Raji (cell line): ENCODE data around the gene TOGARAM2.

Experiments used
- POLR2A ChIP-seq: IDR thresholded peaks from 2 replicates; pipeline ENCODE4 v1.6.1; 2011; ENCODE audit warnings: low read depth, low read length, control low read depth; ENCODE audit not compliant: insufficient read depth

The TOGARAM2 gene

DNA sequence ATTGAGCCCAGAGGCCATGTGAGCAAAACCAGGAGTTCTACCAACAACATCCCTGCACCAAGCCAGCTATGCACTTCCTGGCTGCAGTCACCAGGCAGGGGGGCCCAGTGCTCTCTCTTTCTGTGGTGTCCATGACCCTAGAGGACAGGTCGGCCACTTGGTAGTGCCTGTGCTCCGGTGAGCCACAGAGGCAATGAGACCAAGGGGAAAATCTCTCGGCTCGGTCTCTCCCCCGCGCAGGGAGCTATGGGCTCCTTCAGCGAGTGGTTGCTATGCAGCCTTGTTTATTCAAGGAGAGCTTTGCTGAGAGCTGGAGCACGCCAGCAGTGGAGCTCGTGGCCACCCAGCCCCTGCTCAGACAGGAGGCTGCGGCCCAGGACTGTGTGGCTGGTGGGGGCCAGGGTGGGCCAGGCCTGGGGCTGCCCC, at the start of gene TOGARAM2:
Gene TOGARAM2 (plus strand): TSS at position 283 of the 426 bp plus-strand sequence. CDS start 13,537 bp downstream, outside the sequence.
- TF ChIP-seq POLR2A: no peak

DNA sequence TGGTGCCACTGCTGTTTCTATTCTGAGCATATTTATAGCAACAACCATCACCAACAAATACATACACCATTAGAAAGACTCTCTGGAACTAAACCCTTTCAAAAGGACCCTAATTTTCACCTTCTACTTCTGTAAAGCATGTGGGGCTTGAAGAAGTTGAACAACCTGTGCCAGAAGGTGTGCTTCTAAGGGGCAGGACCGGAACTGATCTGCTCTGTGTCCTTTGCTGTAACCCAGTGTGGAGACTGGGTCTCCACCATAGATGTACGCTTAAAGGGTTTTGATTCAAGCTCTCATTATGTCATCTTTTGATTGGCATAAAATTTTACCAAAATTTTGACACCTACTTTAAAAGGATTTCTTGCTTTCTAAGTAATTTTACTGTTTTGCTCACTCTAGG, 46.3 kb upstream of the TOGARAM2 start:
- no peak for TF ChIP-seq POLR2A

DNA sequence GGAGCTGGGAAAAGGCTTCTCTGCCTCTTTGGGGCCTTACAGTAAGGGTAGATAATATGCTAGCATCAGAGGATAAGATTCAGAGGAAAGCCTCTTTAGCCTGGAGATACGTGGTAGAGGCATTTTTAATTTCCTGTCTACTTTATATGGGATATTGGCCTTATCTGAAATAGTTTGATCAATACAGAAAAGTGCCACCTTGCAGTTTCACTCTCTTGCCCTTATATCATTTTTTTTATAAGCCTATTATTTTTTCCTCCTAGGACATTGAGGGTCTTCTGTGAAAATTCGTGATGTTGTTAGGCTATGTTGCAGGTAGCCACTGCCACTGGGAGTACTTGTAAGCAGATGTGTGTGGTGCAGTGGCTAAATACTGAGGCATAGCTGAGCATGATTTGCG, 40.1 kb upstream of the TOGARAM2 start:
- no peak for TF ChIP-seq POLR2A

DNA sequence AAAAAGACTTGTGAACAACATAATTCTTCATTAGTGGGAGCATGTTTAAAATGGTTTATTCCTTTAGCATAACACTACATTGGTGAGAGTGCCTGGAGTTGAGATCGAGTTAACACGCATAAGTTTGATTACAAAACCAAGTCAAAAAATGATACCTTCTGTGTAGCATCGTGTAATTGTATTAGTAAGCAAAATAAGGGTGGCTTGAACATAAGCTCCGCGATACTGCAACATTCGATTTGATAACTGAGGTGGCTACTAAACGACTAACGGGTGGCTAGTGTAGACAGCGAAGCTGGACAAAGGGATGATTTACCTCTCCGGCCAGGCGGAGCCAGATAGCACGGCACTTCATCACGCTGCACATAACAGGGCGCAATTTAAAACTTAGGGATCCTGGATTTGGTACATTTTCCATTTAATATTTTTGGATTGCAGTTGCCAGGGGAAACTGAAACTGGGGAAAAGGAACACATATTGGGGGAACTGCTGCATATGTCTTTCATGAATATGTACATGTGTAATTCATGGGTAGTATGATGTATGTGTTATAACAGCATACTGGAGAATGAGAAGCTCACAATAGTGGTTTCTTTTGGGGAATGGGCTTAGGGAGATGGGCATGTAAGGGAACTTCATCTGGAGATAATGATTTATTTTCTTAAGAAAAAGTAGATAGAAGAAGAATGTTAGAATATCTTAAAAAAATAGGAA, 36.4 kb upstream of the TOGARAM2 start:
- no peak for TF ChIP-seq POLR2A

DNA sequence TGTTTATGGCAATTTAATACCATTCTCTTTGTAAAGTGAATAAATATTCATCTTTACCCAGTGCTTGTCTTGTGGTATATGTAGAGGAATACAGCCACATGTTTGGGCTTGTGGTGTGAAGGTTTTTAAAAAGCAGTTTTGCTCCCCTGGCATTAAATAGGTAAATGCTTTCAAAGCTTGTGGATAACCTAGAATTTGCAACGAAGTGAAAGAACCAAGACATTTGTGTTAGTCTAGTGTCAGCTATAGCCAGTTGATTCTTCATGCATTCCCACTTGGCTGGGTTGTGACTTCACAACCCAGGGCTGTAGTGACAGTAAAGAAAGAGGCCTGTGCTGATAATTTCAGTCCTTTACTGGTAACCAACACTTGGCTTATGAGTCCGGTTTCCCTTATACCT, 32.9 kb upstream of the TOGARAM2 start:
- no peak for TF ChIP-seq POLR2A

DNA sequence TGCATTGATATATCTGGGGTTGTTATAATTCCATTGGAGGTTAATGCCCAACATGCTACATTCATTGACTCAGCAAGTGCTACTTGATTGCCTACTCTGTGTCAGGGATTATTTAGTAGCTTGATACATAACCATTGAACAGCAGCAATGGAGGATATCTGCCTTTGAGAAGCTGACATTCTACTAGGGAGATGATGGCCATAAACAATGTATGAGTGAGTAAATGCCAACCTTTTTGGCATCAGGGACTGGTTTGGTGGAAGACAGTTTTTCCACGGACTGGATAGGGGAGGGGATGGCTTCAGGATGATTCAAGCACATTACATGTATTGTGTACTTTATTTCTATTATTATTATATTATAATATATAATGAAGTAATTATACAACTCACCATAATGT, 31.9 kb upstream of the TOGARAM2 start:
- TF ChIP-seq POLR2A: no peak

DNA sequence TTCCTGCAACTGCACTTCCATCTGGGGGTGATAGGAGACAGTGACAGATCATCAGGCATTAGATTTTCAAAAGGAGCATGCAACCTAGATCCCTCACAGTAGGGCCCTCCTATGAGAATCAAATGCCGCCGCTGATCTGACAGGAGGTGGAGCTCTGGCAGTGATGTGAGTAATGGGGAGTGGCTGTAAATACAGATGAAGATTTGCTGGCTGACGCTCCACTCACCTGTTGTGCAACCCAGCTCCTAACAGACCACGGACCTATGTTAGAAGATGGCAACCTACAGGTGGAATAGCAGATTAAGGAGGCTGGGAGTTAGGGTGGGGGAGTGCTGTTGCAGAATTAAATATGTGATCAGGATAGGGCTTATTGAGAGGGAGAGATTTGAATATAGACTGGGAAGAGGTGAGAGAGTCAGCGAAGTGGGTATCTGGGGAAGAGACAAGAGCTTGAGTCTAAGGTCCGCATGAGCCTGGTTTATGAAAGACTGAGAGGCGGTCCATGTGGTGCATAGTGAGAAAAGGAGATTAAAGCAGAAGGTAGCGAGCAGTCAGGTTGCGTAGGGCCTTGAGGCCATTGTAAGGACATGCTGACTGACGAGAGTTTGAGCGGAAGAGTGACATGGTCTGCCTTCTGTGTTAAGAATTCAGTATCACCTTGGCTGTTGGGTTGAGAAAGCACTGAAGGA, 31.3 kb upstream of the TOGARAM2 start:
- TF ChIP-seq POLR2A: no peak

DNA sequence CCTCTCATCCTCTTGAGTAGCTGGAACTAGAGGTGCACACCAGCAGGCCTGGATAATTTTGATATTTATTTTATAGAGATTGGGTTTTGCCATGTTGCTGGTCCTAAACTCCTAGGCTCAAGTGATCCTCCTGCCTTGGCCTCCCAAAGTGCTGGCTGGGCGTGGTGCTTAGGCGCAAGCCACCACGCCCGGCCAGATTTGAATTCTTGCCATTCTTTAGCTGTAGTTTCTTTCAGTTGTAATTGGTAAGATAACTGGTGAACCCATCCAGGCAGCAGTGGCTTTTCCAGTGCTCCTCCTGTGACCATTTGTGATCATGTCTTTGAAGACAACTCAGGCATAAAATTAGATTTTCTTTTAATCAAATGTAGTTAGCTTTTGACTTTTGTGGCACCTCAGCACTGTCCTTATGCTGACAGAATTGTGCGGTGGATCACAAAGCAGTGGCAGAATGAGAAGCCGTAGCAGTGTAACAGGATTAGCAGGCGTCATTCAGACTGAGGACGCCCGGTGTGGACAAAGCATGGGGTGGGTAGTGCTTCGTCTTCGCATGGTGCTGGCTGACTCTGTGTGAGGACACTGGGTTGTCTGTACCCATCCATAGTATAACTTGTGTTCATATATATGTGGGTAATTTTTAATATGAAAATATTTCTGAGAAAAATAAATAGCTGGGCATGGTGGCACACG, 30.0 kb upstream of the TOGARAM2 start:
- no peak for TF ChIP-seq POLR2A

DNA sequence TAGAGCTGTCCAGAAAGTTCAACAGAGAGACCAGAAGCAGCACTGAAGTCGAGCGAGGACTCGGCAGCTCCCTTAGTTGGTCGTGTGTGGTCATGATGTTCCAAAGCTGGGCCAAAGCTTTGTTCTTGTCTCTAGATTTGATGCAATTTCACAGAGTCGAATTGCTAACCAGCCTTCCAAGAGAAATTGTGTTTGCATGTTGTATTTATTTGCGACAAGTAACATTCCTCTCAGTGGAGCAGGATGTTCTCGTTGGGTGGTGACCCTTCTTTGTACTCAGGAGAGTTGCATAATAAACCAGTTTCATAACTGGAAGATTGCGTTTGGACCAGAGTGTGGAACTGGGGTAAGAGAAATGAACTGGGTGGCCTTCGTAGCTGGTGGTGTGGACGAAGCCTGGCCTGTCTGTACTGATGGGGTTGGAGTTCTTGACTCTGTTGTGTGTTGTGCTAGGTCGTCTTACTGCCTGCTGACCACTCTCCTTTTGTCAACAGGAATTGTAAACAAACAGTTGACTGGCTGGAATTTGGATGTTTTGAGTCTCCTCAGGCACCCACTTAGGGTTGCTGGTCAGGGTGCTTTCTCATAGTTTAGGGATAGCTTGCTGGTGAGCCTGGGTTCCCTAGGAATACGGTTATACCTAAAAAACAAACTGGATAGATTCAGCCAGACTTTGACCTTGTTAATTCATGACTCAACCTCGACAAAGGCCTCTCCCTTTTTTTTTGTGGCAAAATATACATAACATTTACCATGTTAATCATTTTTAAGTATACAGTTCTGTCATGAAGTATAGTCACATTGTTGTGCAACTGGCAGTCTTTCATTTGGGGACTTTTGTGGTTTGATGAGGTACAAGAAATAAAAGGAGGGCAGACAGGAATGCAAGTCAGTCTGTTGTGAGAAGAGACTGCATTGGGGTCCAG, 28.9 kb upstream of the TOGARAM2 start:
- no peak for TF ChIP-seq POLR2A

DNA sequence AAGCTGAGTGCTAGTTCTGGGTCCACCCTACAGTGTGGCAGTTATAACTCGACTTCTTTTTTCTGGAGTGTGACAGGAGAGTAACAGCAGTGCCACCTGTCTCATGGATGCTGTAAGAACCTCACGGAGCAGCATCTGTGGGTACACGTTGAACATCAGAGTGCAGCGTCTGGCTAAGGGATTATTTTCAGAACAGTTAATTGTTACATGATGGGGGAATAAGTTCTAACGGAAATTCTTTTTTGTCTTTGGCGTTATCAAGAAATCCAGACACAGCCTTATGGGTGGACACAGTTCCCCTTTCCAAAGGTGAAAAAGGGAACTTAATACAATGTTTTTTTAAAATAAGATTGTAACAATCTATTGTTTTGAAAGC, 28.3 kb upstream of the TOGARAM2 start:
- no peak for TF ChIP-seq POLR2A

DNA sequence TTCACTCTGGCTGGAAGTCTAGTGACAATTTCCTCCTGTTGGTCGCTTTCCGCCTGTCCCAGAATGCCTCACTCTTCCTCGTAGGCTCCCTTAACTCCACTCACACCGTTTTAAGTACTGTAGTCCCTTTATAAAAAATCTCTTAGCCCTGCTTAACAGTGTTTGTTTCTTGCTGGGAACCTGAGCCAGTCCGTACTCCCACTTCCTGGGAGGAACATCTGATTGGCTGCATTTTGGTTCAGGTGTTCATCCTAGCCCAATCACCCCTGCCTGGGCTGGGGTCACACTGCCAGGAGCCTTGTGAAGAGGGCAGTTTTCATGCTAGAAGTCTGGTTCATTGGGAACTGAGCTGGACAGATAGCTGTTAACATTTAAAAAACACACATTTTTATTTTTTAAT, 25.6 kb upstream of the TOGARAM2 start:
- no peak for TF ChIP-seq POLR2A

DNA sequence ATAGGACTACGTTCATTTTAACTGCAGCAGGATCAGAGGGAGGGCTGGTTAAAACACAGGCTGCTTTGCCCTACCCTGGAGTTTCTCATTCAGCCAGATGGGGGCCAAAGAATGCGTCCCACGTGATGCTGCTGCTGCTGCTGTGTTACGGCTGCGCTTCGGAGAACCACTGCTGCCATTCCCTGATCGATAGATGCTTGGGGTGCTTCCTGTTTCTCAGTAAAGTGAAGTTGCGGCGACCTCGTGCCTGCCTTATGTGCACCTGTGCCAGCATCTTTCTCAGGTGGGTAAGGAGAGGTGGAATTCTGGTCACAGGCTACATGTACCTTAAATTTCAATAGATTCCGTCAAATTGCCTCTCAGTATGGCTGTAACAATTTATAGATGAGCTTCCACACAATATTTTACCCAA, 24.7 kb upstream of the TOGARAM2 start:
- no peak for TF ChIP-seq POLR2A

DNA sequence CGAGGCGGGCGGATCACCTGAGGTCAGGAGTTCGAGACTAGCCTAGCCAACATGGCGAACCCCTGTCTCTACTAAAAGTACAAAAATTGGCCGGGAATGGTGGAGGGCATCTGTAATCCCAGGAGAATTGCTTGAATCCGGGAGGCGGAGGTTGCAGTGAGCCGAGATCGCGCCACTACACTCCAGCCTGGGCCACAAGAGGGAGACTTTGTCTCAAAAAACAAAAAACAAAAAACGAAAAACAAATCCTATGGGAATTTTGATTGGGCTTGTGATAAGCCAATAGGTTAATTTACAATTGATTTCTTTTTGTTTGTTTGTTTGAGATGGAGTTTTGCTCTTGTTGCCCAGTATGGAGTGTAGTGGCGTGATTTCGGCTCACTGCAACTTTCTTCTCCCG, 24.2 kb upstream of the TOGARAM2 start:
- TF ChIP-seq POLR2A: no peak

DNA sequence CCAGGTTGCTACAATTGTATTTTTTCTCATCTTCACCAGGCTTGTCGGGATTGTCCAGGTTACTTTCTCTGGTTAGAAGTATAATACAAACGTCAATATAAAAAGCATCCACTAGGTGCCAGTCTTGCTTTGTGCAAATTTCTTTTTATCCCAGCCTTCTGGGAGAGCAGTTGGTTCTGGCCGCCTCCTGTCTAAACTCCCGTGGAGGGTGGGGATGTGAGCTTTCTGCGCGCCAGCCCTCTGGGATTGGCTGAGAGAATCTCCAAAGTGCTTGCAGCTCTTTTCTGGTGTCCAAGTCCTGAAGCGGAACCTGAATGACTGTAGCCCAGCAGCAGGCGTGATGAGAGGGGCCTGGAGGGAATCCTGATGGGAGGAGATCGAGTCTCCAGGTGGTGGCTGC, 22.4 kb upstream of the TOGARAM2 start:
- TF ChIP-seq POLR2A: no peak

DNA sequence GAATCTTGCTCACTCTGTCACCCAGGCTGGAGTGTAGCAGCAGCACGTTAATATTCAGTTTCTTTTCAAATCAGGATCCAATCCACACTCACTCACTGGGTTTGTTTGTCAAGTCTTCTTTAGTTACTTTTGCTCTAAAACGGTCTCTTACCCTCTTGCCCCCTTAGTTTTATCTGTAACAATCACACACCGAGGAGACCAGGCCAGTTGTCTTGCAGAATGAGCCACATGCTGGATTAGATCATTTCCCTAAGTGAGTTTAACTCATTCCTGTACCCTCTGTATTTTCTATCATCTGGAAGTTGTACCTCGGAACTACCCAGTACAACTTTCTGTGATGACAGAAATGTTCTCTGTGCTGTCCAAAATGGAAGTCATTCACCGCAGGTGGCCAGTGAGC, 20.7 kb upstream of the TOGARAM2 start:
- TF ChIP-seq POLR2A: no peak
